HCT116 (cell line): ENCODE results near the gene CIAO2B. TPM values are rescaled to one million over a fixed set of nuclear protein-coding genes. Genes with fewer than 3 reads are reported as not detected.

Experiments
- ATAC-seq: fragments of 200-7000 bp; cut with Tn5 transposase; 2 replicates; pipeline ENCODE4 v1.9.1; 2020; ENCODE audit warnings: mild to moderate bottlenecking, moderate library complexity
- BruUV-seq: library from RNA; stranded (reverse); fragments of 400-500 nt; replicated peaks from 2 replicates; lab custom pipeline; 2021; lab: Mats Ljungman, UMichigan
- CTCF ChIA-PET: fragments of 300-600 bp; sonication (Branson Sonifier 250); formaldehyde crosslinking; loops from one replicate; lab custom pipeline; 2021; ENCODE audit warnings: antibody characterized with exemption; lab: Charles Lee
- POLR2A ChIA-PET: fragments of 300-600, 350-600 bp; sonication (Branson Sonifier 250); formaldehyde crosslinking; loops from one replicate; lab custom pipeline; 2021; ENCODE audit warnings: antibody characterized with exemption; lab: Charles Lee
- RAD21 ChIA-PET, 2 experiments: fragments of 300-600 bp; sonication (Branson Sonifier 250); formaldehyde crosslinking; loops; one replicate each; lab custom pipeline; 2023; ENCODE audit warnings: low total read pairs in 2 of 2; ENCODE audit not compliant: uncharacterized antibody in 2 of 2, unreplicated experiment in 2 of 2, low non-redundant PET in 1 of 2; lab: Charles Lee
- DNase-seq: peaks from one replicate; pipeline ENCODE4 v3.0.0-alpha.2; 2010; ENCODE audit warnings: low read depth, low spot score
- H2AFZ ChIP-seq: fragments of 200-600 bp; shearing (Covaris generic), sonication (generic); 2 replicates; pipeline ENCODE4 v1.6.1; 2017; ENCODE audit warnings: low read depth, mixed run types, mixed read lengths, antibody characterized with exemption, low read length; ENCODE audit not compliant: poor library complexity, severe bottlenecking
- H3K27ac ChIP-seq: 2 replicates; pipeline ENCODE4 v1.5.1; 2012; ENCODE audit warnings: low read depth, low read length
- H3K27me3 ChIP-seq: fragments of 200-600 bp; sonication (generic); 2 replicates; pipeline ENCODE4 v1.6.1; 2016; ENCODE audit warnings: mixed run types, low read length, mixed read lengths; ENCODE audit not compliant: insufficient read depth
- H3K36me3 ChIP-seq, 2 experiments: fragments of 200-500 bp in 1 of 2; fragments of 200-600 bp in 1 of 2; sonication (Bioruptor generic) in 1 of 2; sonication (generic) in 1 of 2; 2 replicates each; pipeline versions ENCODE4 v1.5.1 to v1.6.1; 2014 to 2016; ENCODE audit warnings: low read length in 2 of 2, inconsistent platforms in 1 of 2, mixed read lengths in 1 of 2, mixed run types in 1 of 2; ENCODE audit not compliant: insufficient read depth in 2 of 2, control insufficient read depth in 1 of 2
- H3K4me1 ChIP-seq, 2 experiments: fragments of 200-600 bp in 1 of 2; sonication (generic) in 1 of 2; 2 replicates each; pipeline versions ENCODE4 v1.5.1 to v1.6.1; 2012 to 2017; ENCODE audit warnings: low read length in 2 of 2, inconsistent platforms in 1 of 2, mild to moderate bottlenecking in 1 of 2, mixed read lengths in 1 of 2, mixed run types in 1 of 2, moderate library complexity in 1 of 2; ENCODE audit not compliant: insufficient read depth in 2 of 2, control insufficient read depth in 1 of 2
- H3K4me2 ChIP-seq: fragments of 200-600 bp; sonication (generic); 2 replicates; pipeline ENCODE4 v1.6.1; 2017; ENCODE audit warnings: mixed run types, low read length, mixed read lengths
- H3K4me3 ChIP-seq, 2 experiments: fragments of 200-600 bp in 1 of 2; sonication (generic) in 1 of 2; replicated peaks in 1 of 2; 2 replicates each; pipeline ENCODE4 v1.5.1; 2011 to 2016; ENCODE audit warnings: low read length in 2 of 2, control low read depth in 1 of 2, low read depth in 1 of 2, mild to moderate bottlenecking in 1 of 2, mixed read lengths in 1 of 2, mixed run types in 1 of 2
- H3K79me2 ChIP-seq: fragments of 200-600 bp; sonication (generic); 2 replicates; pipeline ENCODE4 v1.6.1; 2017; ENCODE audit warnings: mild to moderate bottlenecking, mixed run types, low read length, moderate library complexity, mixed read lengths; ENCODE audit not compliant: insufficient read depth
- H3K9ac ChIP-seq: fragments of 200-600 bp; sonication (generic); 2 replicates; pipeline ENCODE4 v1.6.1; 2016; ENCODE audit warnings: low read length, mixed read lengths
- H3K9me2 ChIP-seq: fragments of 200-600 bp; sonication (generic), shearing (Covaris generic); 2 replicates; pipeline ENCODE4 v1.6.1; 2017; ENCODE audit warnings: mixed run types, mild to moderate bottlenecking, moderate library complexity; ENCODE audit not compliant: insufficient read depth
- H3K9me3 ChIP-seq, 2 experiments: fragments of 200-500 bp in 1 of 2; fragments of 200-600 bp in 1 of 2; sonication (Bioruptor generic) in 1 of 2; sonication (generic) in 1 of 2; 2 replicates each; pipeline ENCODE4 v1.6.1; 2014 to 2017; ENCODE audit warnings: low read length in 2 of 2, mixed read lengths in 2 of 2, inconsistent platforms in 1 of 2, low read depth in 1 of 2, mild to moderate bottlenecking in 1 of 2, mixed run types in 1 of 2, moderate library complexity in 1 of 2; ENCODE audit not compliant: control insufficient read depth in 1 of 2, insufficient read depth in 1 of 2
- H4K20me1 ChIP-seq: fragments of 200-600 bp; sonication (generic), shearing (Covaris generic); 2 replicates; pipeline ENCODE4 v1.6.1; 2017; ENCODE audit warnings: mixed run types, mild to moderate bottlenecking, moderate library complexity; ENCODE audit not compliant: insufficient read depth
- ATF3 ChIP-seq: IDR thresholded peaks from 2 replicates; pipeline ENCODE4 v1.6.1; 2012
- CEBPB ChIP-seq: IDR thresholded peaks from 2 replicates; pipeline ENCODE4 v1.6.1; 2012; ENCODE audit warnings: low read depth
- CTCF ChIP-seq, 3 experiments: fragments of 200-600 bp in 1 of 3; sonication (generic) in 1 of 3; IDR thresholded peaks in 2 of 3; conservative IDR thresholded peaks in 1 of 3; 2 replicates each; pipeline ENCODE4 v1.5.1; 2012 to 2017; ENCODE audit warnings: low read depth in 2 of 3, low read length in 2 of 3, antibody characterized with exemption in 1 of 3, borderline replicate concordance in 1 of 3, control low read depth in 1 of 3, mild to moderate bottlenecking in 1 of 3, mixed read lengths in 1 of 3, mixed run types in 1 of 3, moderate library complexity in 1 of 3; ENCODE audit not compliant: insufficient read depth in 1 of 3
- EGR1 ChIP-seq: IDR thresholded peaks from 2 replicates; pipeline ENCODE4 v1.6.1; 2012; ENCODE audit warnings: low read depth
- ELF1 ChIP-seq: IDR thresholded peaks from 2 replicates; pipeline ENCODE4 v1.6.1; 2012; ENCODE audit warnings: low read depth, borderline replicate concordance
- EZH2 ChIP-seq: fragments of 200-600 bp; sonication (generic); IDR thresholded peaks from 2 replicates; pipeline ENCODE4 v1.6.1; 2017; ENCODE audit warnings: antibody characterized with exemption, mixed run types
- EZH2phosphoT487 ChIP-seq: fragments of 200-600 bp; IDR thresholded peaks from 2 replicates; pipeline ENCODE4 v1.6.1; 2018; ENCODE audit warnings: antibody characterized with exemption, borderline replicate concordance
- JUND ChIP-seq: IDR thresholded peaks from 2 replicates; pipeline ENCODE4 v1.6.1; 2012
- MAX ChIP-seq: IDR thresholded peaks from 2 replicates; pipeline ENCODE4 v1.6.1; 2012
- POLR2A ChIP-seq: IDR thresholded peaks from 2 replicates; pipeline ENCODE4 v1.7.0; 2011; ENCODE audit warnings: borderline replicate concordance; ENCODE audit not compliant: insufficient read depth, insufficient read length; ENCODE audit errors: extremely low read depth
- POLR2AphosphoS5 ChIP-seq: IDR thresholded peaks from 2 replicates; pipeline ENCODE4 v1.6.1; 2011; ENCODE audit warnings: mild to moderate bottlenecking, low read depth, low read length, moderate library complexity
- REST ChIP-seq: IDR thresholded peaks from 2 replicates; pipeline ENCODE4 v1.6.1; 2012; ENCODE audit warnings: low read depth
- SIN3A ChIP-seq: IDR thresholded peaks from 2 replicates; pipeline ENCODE4 v1.6.1; 2012; ENCODE audit warnings: low read depth
- SP1 ChIP-seq: IDR thresholded peaks from 2 replicates; pipeline ENCODE4 v1.6.1; 2012; ENCODE audit warnings: low read depth
- SRF ChIP-seq: IDR thresholded peaks from 2 replicates; pipeline ENCODE4 v1.6.1; 2012; ENCODE audit warnings: low read depth
- TCF7L2 ChIP-seq: IDR thresholded peaks from 2 replicates; pipeline ENCODE4 v1.7.0; 2011; ENCODE audit warnings: borderline replicate concordance, inconsistent platforms; ENCODE audit not compliant: insufficient read depth, insufficient read length; ENCODE audit errors: extremely low read depth
- YY1 ChIP-seq: IDR thresholded peaks from 2 replicates; pipeline ENCODE4 v1.6.1; 2011; ENCODE audit warnings: low read length, low read depth, moderate library complexity, mild to moderate bottlenecking; ENCODE audit not compliant: insufficient replicate concordance; ENCODE audit errors: extremely low read depth
- ZBTB33 ChIP-seq: IDR thresholded peaks from 2 replicates; pipeline ENCODE4 v1.6.1; 2011; ENCODE audit warnings: mild to moderate bottlenecking, low read length, moderate library complexity; ENCODE audit not compliant: insufficient replicate concordance; ENCODE audit errors: extremely low read depth
- ZNF274 ChIP-seq: fragments of 200-500 bp; sonication (Bioruptor generic); IDR thresholded peaks from 2 replicates; pipeline ENCODE4 v1.6.1; 2014; ENCODE audit warnings: mild to moderate bottlenecking, low read depth, low read length, inconsistent platforms
- intact Hi-C: fragments of 100-400 bp; cut with micrococcal nuclease; formaldehyde crosslinking; loops from 2 replicates; pipeline ENCODE4 v1.10.0; 2022
- total RNA-seq: library from RNA; stranded (reverse); gene quantifications from one replicate; pipeline ENCODE4 v1.2.1, GENCODE V29; 2021; ENCODE audit not compliant: unreplicated experiment

The CIAO2B gene
- total RNA-seq, 1 experiment from 2014 or later, result 113 TPM

GRCh38 chr16:66895999-66896398, 38.2 kb downstream of the CIAO2B start:
- ChIA-PET CTCF (interaction anchor here (0.6 to 2.4 kb wide), 13 partner anchors 14 to 552 kb away, joined by 3 to 32 read pairs (median 5); partner anchors contain the start of genes CES3, ELMO3 and PDP2), RAD21 (interaction anchor here (1.0 to 1.3 kb wide), 2 partner anchors 32 to 33 kb away, joined by 5 to 6 read pairs; no protein-coding TSS in a partner anchor), POLR2A (no interaction called here)
- ATAC-seq (no peak), DNase-seq (no peak)
- no peak overlapping the region for H3K4me3 ChIP-seq
- H2AFZ ChIP-seq, result no peak overlapping the region
- H3K4me1 ChIP-seq, result peaks cover 7 to 12% of the 10 kb centered on the region in 2 experiments; a peak in 3 of 4 replicates
- no TSS peak for BruUV-seq
- no peak overlapping the region for H3K9ac ChIP-seq
- no peak overlapping the region for H3K27ac ChIP-seq
- no peaks in the 10 kb centered on the region for H3K9me2 ChIP-seq
- no peaks in the 10 kb centered on the region for H3K79me2 ChIP-seq
- H4K20me1 ChIP-seq, result no peaks in the 10 kb centered on the region
- no peak overlapping the region for H3K4me2 ChIP-seq
- H3K27me3 ChIP-seq, result no peaks in the 10 kb centered on the region
- no peaks in the 10 kb centered on the region for H3K9me3 ChIP-seq
- intact Hi-C loops, result loop anchor here (1.0 to 10.0 kb wide), 4 partner anchors 32 to 209 kb away; partner anchors contain the start of gene PHAF1
- no peak for TF ChIP-seq POLR2A
- TF ChIP-seq ELF1, result no peak
- TF ChIP-seq EGR1, result no peak
- TF ChIP-seq SRF, result no peak
- no peak for TF ChIP-seq JUND
- TF ChIP-seq CEBPB, result no peak
- TF ChIP-seq REST, result no peak
- TF ChIP-seq YY1, result no peak
- TF ChIP-seq SP1, result no peak
- TF ChIP-seq EZH2, result no peak
- TF ChIP-seq POLR2AphosphoS5, result no peak
- TF ChIP-seq CTCF (IDR thresholded peaks at IDR 0.05 in 2 of 3, conservative IDR thresholded peaks at IDR 0.05 in 1 of 3; ENCODE audit: borderline replicate concordance in 1 of 3, insufficient read depth in 1 of 3, low read depth in 2 of 3, low read length in 2 of 3), result no peak
- no peak for TF ChIP-seq TCF7L2
- TF ChIP-seq ZNF274, result no peak
- no peak for TF ChIP-seq MAX
- no peak for TF ChIP-seq SIN3A
- TF ChIP-seq ZBTB33, result no peak
- no peak for TF ChIP-seq ATF3
- TF ChIP-seq EZH2phosphoT487, result no peak
- H3K36me3 ChIP-seq, result no peaks in the 10 kb centered on the region; a peak in 1 of 4 replicates
